ENCODE measurements around the gene RAB33A. TPM values are rescaled to one million over a fixed set of nuclear protein-coding genes. Genes with fewer than 3 reads are reported as not detected.

The RAB33A gene
- not detected for polyA plus RNA-seq (2012; ENCODE audit: insufficient read length, low read depth)

DNA sequence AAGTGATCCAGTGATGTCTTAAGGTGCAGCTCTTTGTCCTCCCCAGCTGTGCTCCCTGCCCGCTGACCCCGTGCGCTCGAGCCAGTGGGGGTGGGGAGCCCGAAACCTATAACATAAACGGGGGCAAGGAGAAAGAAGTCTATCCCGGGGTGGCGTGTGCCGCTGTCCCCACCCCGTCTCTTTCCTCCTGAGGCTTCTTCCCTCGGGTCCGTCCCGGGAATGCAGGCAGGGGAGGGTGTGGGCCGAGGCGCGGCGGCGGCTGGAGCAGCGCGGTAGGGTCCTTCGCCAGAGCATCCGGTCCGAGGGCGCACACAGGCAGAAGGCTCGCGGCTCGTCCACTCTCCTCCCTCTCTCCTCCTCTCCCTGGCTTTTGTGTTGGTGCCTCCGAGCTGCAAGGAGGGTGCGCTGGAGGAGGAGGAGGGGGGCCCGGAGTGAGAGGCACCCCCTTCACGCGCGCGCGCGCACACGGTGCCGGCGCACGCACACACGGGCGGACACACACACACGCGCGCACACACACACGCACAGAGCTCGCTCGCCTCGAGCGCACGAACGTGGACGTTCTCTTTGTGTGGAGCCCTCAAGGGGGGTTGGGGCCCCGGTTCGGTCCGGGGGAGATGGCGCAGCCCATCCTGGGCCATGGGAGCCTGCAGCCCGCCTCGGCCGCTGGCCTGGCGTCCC lies at the start of gene RAB33A:
TSS of gene RAB33A (plus strand) at position 517 of the 681 bp plus-strand sequence. CDS start at position 618, 101 bp downstream.
- no peak for TF ChIP-seq POLR2AphosphoS5 (IDR thresholded peaks at IDR 0.05; ENCODE audit: low read depth, low read length)
- TF ChIP-seq FOXP2 (optimal IDR thresholded peaks at IDR 0.05; ENCODE audit: borderline replicate concordance, extremely low read depth, extremely low read length, insufficient read depth): no peak

DNA sequence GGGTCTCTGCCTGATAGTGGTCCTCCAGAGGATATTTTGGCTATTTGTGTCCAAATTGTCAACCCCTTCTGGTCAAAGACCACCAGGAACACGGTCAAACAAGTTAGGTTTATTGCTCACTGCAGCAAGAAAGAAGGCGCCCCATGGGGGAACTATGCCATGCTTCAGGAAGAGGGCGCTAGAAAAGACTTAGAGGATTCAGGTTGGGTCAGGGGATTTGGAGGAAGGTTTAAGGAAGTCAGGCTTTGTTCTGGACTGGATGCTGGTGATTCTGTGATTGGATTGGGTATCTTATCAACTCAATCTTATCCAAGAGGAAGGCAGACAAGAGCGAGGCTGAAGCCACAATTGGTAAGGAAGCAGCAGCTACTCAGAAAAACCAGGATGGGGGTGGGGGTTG lies 47.2 kb upstream of the RAB33A start:
- TF ChIP-seq, protein P1, sequence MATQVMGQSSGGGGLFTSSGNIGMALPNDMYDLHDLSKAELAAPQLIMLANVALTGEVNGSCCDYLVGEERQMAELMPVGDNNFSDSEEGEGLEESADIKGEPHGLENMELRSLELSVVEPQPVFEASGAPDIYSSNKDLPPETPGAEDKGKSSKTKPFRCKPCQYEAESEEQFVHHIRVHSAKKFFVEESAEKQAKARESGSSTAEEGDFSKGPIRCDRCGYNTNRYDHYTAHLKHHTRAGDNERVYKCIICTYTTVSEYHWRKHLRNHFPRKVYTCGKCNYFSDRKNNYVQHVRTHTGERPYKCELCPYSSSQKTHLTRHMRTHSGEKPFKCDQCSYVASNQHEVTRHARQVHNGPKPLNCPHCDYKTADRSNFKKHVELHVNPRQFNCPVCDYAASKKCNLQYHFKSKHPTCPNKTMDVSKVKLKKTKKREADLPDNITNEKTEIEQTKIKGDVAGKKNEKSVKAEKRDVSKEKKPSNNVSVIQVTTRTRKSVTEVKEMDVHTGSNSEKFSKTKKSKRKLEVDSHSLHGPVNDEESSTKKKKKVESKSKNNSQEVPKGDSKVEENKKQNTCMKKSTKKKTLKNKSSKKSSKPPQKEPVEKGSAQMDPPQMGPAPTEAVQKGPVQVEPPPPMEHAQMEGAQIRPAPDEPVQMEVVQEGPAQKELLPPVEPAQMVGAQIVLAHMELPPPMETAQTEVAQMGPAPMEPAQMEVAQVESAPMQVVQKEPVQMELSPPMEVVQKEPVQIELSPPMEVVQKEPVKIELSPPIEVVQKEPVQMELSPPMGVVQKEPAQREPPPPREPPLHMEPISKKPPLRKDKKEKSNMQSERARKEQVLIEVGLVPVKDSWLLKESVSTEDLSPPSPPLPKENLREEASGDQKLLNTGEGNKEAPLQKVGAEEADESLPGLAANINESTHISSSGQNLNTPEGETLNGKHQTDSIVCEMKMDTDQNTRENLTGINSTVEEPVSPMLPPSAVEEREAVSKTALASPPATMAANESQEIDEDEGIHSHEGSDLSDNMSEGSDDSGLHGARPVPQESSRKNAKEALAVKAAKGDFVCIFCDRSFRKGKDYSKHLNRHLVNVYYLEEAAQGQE (IDR thresholded peaks at IDR 0.05; ENCODE audit: insufficient read depth in 1 of 2, low read depth in 2 of 2, low read length in 2 of 2): no peak
- TF ChIP-seq FOXP2 (optimal IDR thresholded peaks at IDR 0.05; ENCODE audit: borderline replicate concordance, extremely low read depth, extremely low read length, insufficient read depth) (no peak), POLR2AphosphoS5 (IDR thresholded peaks at IDR 0.05; ENCODE audit: low read depth, low read length) (no peak), TAF1 (IDR thresholded peaks at IDR 0.05; ENCODE audit: borderline replicate concordance, insufficient read depth, low read length) (no peak), SIN3A (IDR thresholded peaks at IDR 0.05; ENCODE audit: borderline replicate concordance, insufficient read depth, low read length) (no peak)

DNA sequence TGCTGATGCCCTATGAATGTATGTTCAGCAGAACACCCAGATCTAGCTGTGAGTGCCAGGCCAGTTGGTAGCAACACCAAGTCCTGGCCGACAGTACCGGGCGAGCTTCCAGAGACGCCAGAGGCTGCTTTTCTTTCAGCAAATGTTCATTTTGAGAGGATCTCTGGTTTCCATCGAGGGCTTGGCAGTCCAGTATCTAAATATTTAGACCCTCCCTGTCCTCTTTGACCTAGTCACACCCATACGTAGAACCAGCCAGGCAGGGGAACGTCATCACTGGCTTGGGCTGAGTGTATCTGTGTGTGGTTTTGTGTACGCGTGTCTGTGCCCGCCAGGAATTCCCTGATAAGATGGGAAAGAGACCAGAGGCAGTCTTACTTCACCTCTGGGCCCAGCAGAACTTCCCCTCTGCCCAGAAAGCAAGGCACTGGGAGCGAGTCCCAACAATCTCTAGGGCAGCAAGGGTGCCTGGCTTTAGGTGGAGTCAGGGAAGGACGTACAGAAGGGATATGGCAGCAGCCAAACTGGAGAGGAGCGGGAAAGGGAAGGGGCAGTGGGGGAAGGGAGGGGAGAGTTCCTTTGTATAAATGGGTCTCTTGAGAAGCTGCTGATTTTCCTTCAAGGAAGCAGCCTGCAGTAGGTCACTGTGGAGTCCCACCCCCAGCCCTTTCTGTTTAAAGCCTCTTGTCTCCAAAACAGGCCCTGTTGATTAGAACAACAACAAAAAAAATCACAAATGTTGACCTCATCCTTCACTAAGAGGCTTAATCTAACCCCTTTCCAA lies 46.5 kb upstream of the RAB33A start:
- TF ChIP-seq FOXP2 (optimal IDR thresholded peaks at IDR 0.05; ENCODE audit: borderline replicate concordance, extremely low read depth, extremely low read length, insufficient read depth): no peak
- no peak for TF ChIP-seq POLR2AphosphoS5 (IDR thresholded peaks at IDR 0.05; ENCODE audit: low read depth, low read length)

DNA sequence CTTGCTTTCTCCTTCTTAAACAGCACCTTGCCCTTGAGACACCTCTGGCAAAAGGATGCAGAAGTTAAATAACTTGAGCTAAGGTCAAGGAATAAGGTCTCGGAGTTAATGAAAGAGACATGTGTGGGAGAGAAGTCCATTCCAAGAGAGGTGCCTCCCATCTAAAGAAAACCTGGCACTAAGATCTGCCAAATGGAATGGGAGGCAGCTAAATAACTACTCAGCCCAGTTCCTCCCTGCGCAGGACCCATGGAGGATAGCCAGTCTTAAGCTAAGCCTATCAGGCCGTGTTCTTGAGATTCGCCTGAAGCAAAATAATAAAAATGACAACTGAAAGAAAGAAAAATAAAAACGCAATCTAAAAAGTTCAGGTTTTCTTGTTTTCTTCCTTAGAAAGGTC lies 40.8 kb upstream of the RAB33A start:
- TF ChIP-seq, protein P1 (IDR thresholded peaks at IDR 0.05; ENCODE audit: insufficient read depth in 1 of 2, low read depth in 2 of 2, low read length in 2 of 2): no peak
- TF ChIP-seq SIN3A (IDR thresholded peaks at IDR 0.05; ENCODE audit: borderline replicate concordance, insufficient read depth, low read length): no peak
- TF ChIP-seq POLR2AphosphoS5 (IDR thresholded peaks at IDR 0.05; ENCODE audit: low read depth, low read length): no peak
- no peak for TF ChIP-seq FOXP2 (optimal IDR thresholded peaks at IDR 0.05; ENCODE audit: borderline replicate concordance, extremely low read depth, extremely low read length, insufficient read depth)
- no peak for TF ChIP-seq TAF1 (IDR thresholded peaks at IDR 0.05; ENCODE audit: borderline replicate concordance, insufficient read depth, low read length)

DNA sequence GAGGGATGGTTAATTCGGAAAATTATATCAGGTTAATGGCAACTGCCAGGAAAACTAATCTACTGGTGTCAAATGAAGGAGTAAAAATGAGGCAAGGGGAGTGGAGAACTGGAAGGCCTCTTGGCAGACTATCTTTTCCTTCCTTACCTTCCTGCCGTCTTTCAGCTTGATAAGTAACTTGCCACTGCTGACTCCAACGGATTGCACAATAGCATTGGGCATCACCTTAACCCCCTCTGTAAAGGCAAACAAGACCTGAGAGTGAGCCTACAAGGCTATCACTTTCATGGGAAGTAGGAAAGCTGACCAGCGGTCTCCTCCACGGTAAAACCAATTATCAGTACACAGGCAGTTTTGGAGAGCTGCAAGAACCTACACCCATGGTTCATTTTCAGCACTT lies 35.3 kb upstream of the RAB33A start:
- TF ChIP-seq FOXP2 (optimal IDR thresholded peaks at IDR 0.05; ENCODE audit: borderline replicate concordance, extremely low read depth, extremely low read length, insufficient read depth) (no peak), TAF1 (IDR thresholded peaks at IDR 0.05; ENCODE audit: borderline replicate concordance, insufficient read depth, low read length) (no peak), SIN3A (IDR thresholded peaks at IDR 0.05; ENCODE audit: borderline replicate concordance, insufficient read depth, low read length) (no peak), POLR2AphosphoS5 (IDR thresholded peaks at IDR 0.05; ENCODE audit: low read depth, low read length) (no peak)
- TF ChIP-seq, protein P1 (IDR thresholded peaks at IDR 0.05; ENCODE audit: insufficient read depth in 1 of 2, low read depth in 2 of 2, low read length in 2 of 2): no peak

DNA sequence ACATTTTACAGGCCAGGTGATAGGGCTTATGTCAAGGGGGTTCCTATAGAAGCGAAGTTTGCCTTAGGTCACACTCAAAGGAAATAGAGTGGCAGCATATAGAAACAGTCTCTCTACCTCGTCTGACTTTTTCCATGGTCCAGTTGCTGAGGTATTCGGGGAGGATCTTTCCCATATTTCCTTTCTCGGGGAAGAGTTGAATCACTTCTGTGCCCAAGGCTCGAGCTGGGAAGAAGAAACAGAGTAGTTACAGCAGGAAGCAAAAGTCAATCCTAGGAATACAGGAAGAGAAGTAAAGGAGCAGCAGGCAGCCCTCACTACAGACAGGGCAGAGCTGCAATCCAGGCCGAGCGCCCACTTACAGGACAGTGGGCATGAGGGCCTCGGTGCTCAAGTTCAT lies 34.8 kb upstream of the RAB33A start:
- TF ChIP-seq FOXP2 (optimal IDR thresholded peaks at IDR 0.05; ENCODE audit: borderline replicate concordance, extremely low read depth, extremely low read length, insufficient read depth) (no peak), TAF1 (IDR thresholded peaks at IDR 0.05; ENCODE audit: borderline replicate concordance, insufficient read depth, low read length) (no peak), POLR2AphosphoS5 (IDR thresholded peaks at IDR 0.05; ENCODE audit: low read depth, low read length) (no peak), SIN3A (IDR thresholded peaks at IDR 0.05; ENCODE audit: borderline replicate concordance, insufficient read depth, low read length) (no peak)
- TF ChIP-seq, protein P1 (IDR thresholded peaks at IDR 0.05; ENCODE audit: insufficient read depth in 1 of 2, low read depth in 2 of 2, low read length in 2 of 2): no peak
